GM20000 (cell line): ENCODE results near the gene CHCHD3.
A peak's percentile ranks its signal among the peaks of the same experiment; 100 is the strongest.

ENCODE experiments used
- DNase-seq: peaks from one replicate; pipeline ENCODE4 v3.0.0; 2012; ENCODE audit warnings: low spot score
- CTCF ChIP-seq: IDR thresholded peaks from 2 replicates; pipeline ENCODE4 v1.5.1; 2012; ENCODE audit warnings: mild to moderate bottlenecking, control low read depth; ENCODE audit errors: extremely low read depth, missing control alignments

Gene CHCHD3

GRCh38 chr7:133081599-133082389 is at the start of gene CHCHD3:
Gene CHCHD3, minus strand, starts transcription at chr7:133082090. Its CDS starts 153 bp downstream, at chr7:133081937.
- DNase-seq, result peak; percentile 92
- no peak for TF ChIP-seq CTCF

GRCh38 chr7:133130166-133130565 is 48.3 kb upstream of the CHCHD3 start:
- no peak for DNase-seq
- TF ChIP-seq CTCF, result no peak

GRCh38 chr7:133126422-133126821 is 44.5 kb upstream of the CHCHD3 start:
- no peak for DNase-seq
- no peak for TF ChIP-seq CTCF

GRCh38 chr7:133124974-133125373 is 43.1 kb upstream of the CHCHD3 start:
- no peak for TF ChIP-seq CTCF

GRCh38 chr7:133121175-133121844 is 39.4 kb upstream of the CHCHD3 start:
- no peak for DNase-seq
- TF ChIP-seq CTCF, result no peak

More at GRCh38 chr7:133124974-133125373, 43.1 kb upstream of the CHCHD3 start:
- DNase-seq, result no peak

GRCh38 chr7:133119067-133119466 is 37.2 kb upstream of the CHCHD3 start:
- TF ChIP-seq CTCF, result no peak
- DNase-seq, result no peak

- no peak for DNase-seq
- no peak for TF ChIP-seq CTCF
These were observed 36.4 kb upstream of the CHCHD3 start for GRCh38 chr7:133118261-133118660.
